NT2/D1 (cell line): Measurements from ENCODE around the gene ELL2.

Experiments used
- SUZ12 ChIP-seq: IDR thresholded peaks from 2 replicates; pipeline ENCODE4 v1.6.1; 2011; ENCODE audit not compliant: insufficient read length, insufficient read depth; ENCODE audit errors: extremely low read depth
- ZNF274 ChIP-seq: IDR thresholded peaks from 2 replicates; pipeline ENCODE4 v1.6.1; 2011; ENCODE audit warnings: mild to moderate bottlenecking, low read depth, low read length

GRCh38 chr5:95919658-95920057 lies 42.0 kb downstream of the ELL2 start:
- TF ChIP-seq ZNF274 (no peak), SUZ12 (no peak)
